Liver (tissue), 9 donors: ENCODE measurements around the gene TPRG1L. TPM values are rescaled to one million over a fixed set of nuclear protein-coding genes. Genes with fewer than 3 reads are reported as not detected.
"Not testable (repeated sequence)": the region's sequence is repeated elsewhere in the genome, so short reads cannot be mapped to it uniquely, and the experiment has no call there.

Experiments
- DNase-seq: peaks from one replicate; pipeline ENCODE4 v3.0.0-alpha.2; 2017; ENCODE audit warnings: low spot score
- H3K27ac ChIP-seq, 2 donors: one replicate each; pipeline ENCODE4 v1.7.0; 2013; ENCODE audit warnings: inconsistent platforms in 2 of 2, low read length in 2 of 2, control low read depth in 1 of 2, low read depth in 1 of 2, mild to moderate bottlenecking in 1 of 2
- H3K27me3 ChIP-seq, 4 donors: one replicate each; pipeline versions ENCODE4 v1.6.1 to v1.7.0; 2013; ENCODE audit warnings: low read length in 3 of 4, inconsistent platforms in 1 of 4, mild to moderate bottlenecking in 1 of 4, moderate library complexity in 1 of 4; ENCODE audit not compliant: control insufficient read depth in 4 of 4, insufficient read depth in 4 of 4
- H3K36me3 ChIP-seq, 4 donors: one replicate each; pipeline versions ENCODE4 v1.6.1 to v1.7.0; 2013; ENCODE audit warnings: low read length in 3 of 4, mild to moderate bottlenecking in 3 of 4, low read depth in 1 of 4, moderate library complexity in 1 of 4; ENCODE audit not compliant: control insufficient read depth in 4 of 4, insufficient read depth in 3 of 4
- H3K4me1 ChIP-seq, 4 donors: one replicate each; pipeline versions ENCODE4 v1.6.1 to v1.7.0; 2013; ENCODE audit warnings: low read length in 3 of 4, mild to moderate bottlenecking in 3 of 4, moderate library complexity in 1 of 4; ENCODE audit not compliant: control insufficient read depth in 4 of 4, insufficient read depth in 4 of 4
- H3K4me3 ChIP-seq, 3 donors: one replicate each; pipeline versions ENCODE4 v1.6.1 to v1.7.0; 2013; ENCODE audit warnings: low read length in 3 of 3, control low read depth in 1 of 3, low read depth in 1 of 3, mild to moderate bottlenecking in 1 of 3
- H3K9ac ChIP-seq, 2 donors: one replicate each; pipeline ENCODE4 v1.7.0; 2013; ENCODE audit warnings: low read length in 2 of 2, mild to moderate bottlenecking in 2 of 2, moderate library complexity in 2 of 2, control low read depth in 1 of 2, low read depth in 1 of 2
- H3K9me3 ChIP-seq, 4 donors: one replicate each; pipeline versions ENCODE4 v1.6.1 to v1.7.0; 2013; ENCODE audit warnings: low read length in 3 of 4; ENCODE audit not compliant: control insufficient read depth in 4 of 4
- ATF3 ChIP-seq: IDR thresholded peaks from 2 replicates; pipeline ENCODE4 v1.6.1; 2016; ENCODE audit warnings: antibody characterized with exemption
- EGR1 ChIP-seq, 2 donors: IDR thresholded peaks; 2 replicates each; pipeline ENCODE4 v1.6.1; 2016 to 2018; ENCODE audit warnings: antibody characterized with exemption in 2 of 2, low read depth in 2 of 2
- FOXA1 ChIP-seq: IDR thresholded peaks from 2 replicates; pipeline ENCODE4 v1.6.1; 2016; ENCODE audit warnings: antibody characterized with exemption
- FOXA2 ChIP-seq: IDR thresholded peaks from 2 replicates; pipeline ENCODE4 v1.6.1; 2016; ENCODE audit warnings: antibody characterized with exemption
- GABPA ChIP-seq, 2 donors: IDR thresholded peaks in 1 of 2; conservative IDR thresholded peaks in 1 of 2; 2 replicates each; pipeline ENCODE4 v1.6.1; 2016; ENCODE audit warnings: antibody characterized with exemption in 2 of 2, mild to moderate bottlenecking in 1 of 2, moderate library complexity in 1 of 2
- HNF4A ChIP-seq, 2 donors: conservative IDR thresholded peaks; 2 replicates each; pipeline ENCODE4 v1.6.1; 2016; ENCODE audit warnings: antibody characterized with exemption in 2 of 2, mild to moderate bottlenecking in 2 of 2
- HNF4G ChIP-seq: IDR thresholded peaks from 2 replicates; pipeline ENCODE4 v1.6.1; 2016; ENCODE audit warnings: antibody characterized with exemption
- JUND ChIP-seq, 2 donors: IDR thresholded peaks; 2 replicates each; pipeline ENCODE4 v1.6.1; 2016; ENCODE audit warnings: antibody characterized with exemption in 2 of 2
- MAX ChIP-seq: IDR thresholded peaks from 2 replicates; pipeline ENCODE4 v1.6.1; 2016; ENCODE audit warnings: antibody characterized with exemption
- NR2F2 ChIP-seq: IDR thresholded peaks from 2 replicates; pipeline ENCODE4 v1.6.1; 2016; ENCODE audit warnings: antibody characterized with exemption
- RAD21 ChIP-seq, 2 donors: IDR thresholded peaks; 2 replicates each; pipeline ENCODE4 v1.6.1; 2016; ENCODE audit warnings: antibody characterized with exemption in 2 of 2, mild to moderate bottlenecking in 2 of 2
- REST ChIP-seq: IDR thresholded peaks from 2 replicates; pipeline ENCODE4 v1.6.1; 2016; ENCODE audit warnings: antibody characterized with exemption, mild to moderate bottlenecking
- RXRA ChIP-seq, 2 donors: IDR thresholded peaks; 2 replicates each; pipeline ENCODE4 v1.6.1; 2017 to 2018; ENCODE audit warnings: antibody characterized with exemption in 2 of 2, mild to moderate bottlenecking in 1 of 2
- SP1 ChIP-seq: IDR thresholded peaks from 2 replicates; pipeline ENCODE4 v1.6.1; 2018; ENCODE audit warnings: antibody characterized with exemption, mild to moderate bottlenecking
- TAF1 ChIP-seq: conservative IDR thresholded peaks from 2 replicates; pipeline ENCODE4 v1.6.1; 2016; ENCODE audit warnings: antibody characterized with exemption, mild to moderate bottlenecking
- YY1 ChIP-seq: IDR thresholded peaks from 2 replicates; pipeline ENCODE4 v1.6.1; 2016; ENCODE audit warnings: antibody characterized with exemption, mild to moderate bottlenecking
- ZBTB33 ChIP-seq: IDR thresholded peaks from 2 replicates; pipeline ENCODE4 v1.6.1; 2016; ENCODE audit warnings: antibody characterized with exemption
- WGBS: extraction: QIAGEN DNeasy Blood & Tissue Kit; methylation state at CpG from one replicate; pipeline ENCODE4 v1.1.7; 2013; 5-methylcytosine and 5-hydroxymethylcytosine counted together
- polyA plus RNA-seq, 2 donors: library from polyadenylated mRNA; stranded (reverse) in 1 of 2; unstranded in 1 of 2; fragments of 200-250 nt in 1 of 2; fragments of >200 nt in 1 of 2; fragmentation: Nextera tagmentation in 1 of 2; extraction: Ambion mirVana in 1 of 2; gene quantifications; one replicate each; pipeline versions ENCODE4 v1.2.1 to v1.2.3, GENCODE V29; 2013 to 2015
- total RNA-seq, 2 donors: library from RNA; depleted of rRNA; stranded (reverse); fragments of >200 nt; gene quantifications; one replicate each; pipeline ENCODE4 v1.2.3, GENCODE V29; 2014
- donor health status: healthy.
- donor health status: healthy.
- donor health status: healthy.
- donor health status: healthy.
- donor health status: healthy.

The TPRG1L gene
- total RNA-seq (10 to 100 TPM; 29.3 to 42.5 TPM), polyA plus RNA-seq (10 to 100 TPM; 45.3 to 51.0 TPM)

GRCh38 chr1:3624200-3625136, at the start of gene TPRG1L:
TSS of gene TPRG1L (plus strand) at chr1:3625015. CDS start at chr1:3625073, 58 bp downstream.
- Histone ChIP-seq H3K27me3 (no peaks in the 10 kb centered on the region), H3K4me3 (peak within 1 kb of the TSS; percentile 71 to 96 (median 84)), H3K36me3 (peaks cover 10 to 21% (median 18%) of the 10 kb centered on the region in 4 donors), H3K4me1 (peaks cover 9 to 39% (median 33%) of the 10 kb centered on the region in 4 donors), H3K9ac (peak within 1 kb of the TSS; percentile 52 to 60), H3K27ac (peak within 1 kb of the TSS; percentile 59 to 78), H3K9me3 (no peaks in the 10 kb centered on the region)
- DNase-seq = peak; percentile 99
- TF ChIP-seq SP1 (peak; percentile 66), EGR1 (IDR thresholded peaks at IDR 0.05; ENCODE audit: low read depth in 2 of 2) (no peak), GABPA (IDR thresholded peaks at IDR 0.05 in 1 of 2, conservative IDR thresholded peaks at IDR 0.05 in 1 of 2) (peak; percentile 89 to 97), FOXA1 (peak; percentile 98), RAD21 (IDR thresholded peaks at IDR 0.05) (no peak), ZBTB33 (no peak), FOXA2 (peak; percentile 99)
- under 1% methylated on average over 108 of the region's 108 CpGs for WGBS

- not testable (repeated sequence) for DNase-seq, H3K9me3 ChIP-seq, H3K27me3 ChIP-seq, H3K27ac ChIP-seq, H3K9ac ChIP-seq, H3K4me1 ChIP-seq, H3K4me3 ChIP-seq, H3K36me3 ChIP-seq
- WGBS = 80% methylated on average over 6 of the region's 6 CpGs
Measured at GRCh38 chr1:3575515-3575914, 49.3 kb upstream of the TPRG1L start.

DNA sequence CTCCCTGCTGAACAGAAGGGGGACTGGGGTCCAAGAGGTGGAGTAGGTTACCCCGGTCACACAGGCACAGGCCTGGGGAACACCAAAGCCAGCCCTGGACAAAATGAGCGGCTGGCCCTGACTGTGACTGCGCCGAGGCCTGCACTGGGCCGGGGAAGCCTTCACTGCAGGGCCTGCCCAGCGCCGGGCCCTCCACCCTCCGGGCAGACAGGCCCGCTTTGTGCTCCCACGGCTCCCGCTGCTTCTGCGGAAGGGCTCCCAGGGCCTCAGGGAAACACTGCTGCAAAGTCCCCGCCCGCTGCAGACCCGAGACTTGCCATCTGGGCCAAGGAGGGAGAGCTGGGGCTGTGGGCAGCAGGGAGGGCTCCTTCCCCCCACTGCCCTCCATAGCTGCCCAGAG, 48.8 kb upstream of the TPRG1L start:
- Histone ChIP-seq H3K27me3 (no peaks in the 10 kb centered on the region), H3K4me3 (no peak overlapping the region), H3K9ac (no peak overlapping the region), H3K36me3 (no peaks in the 10 kb centered on the region), H3K4me1 (no peaks in the 10 kb centered on the region), H3K27ac (no peak overlapping the region), H3K9me3 (no peaks in the 10 kb centered on the region)
- WGBS = 98% methylated on average over 15 of the region's 15 CpGs
- no peak for DNase-seq
- TF ChIP-seq HNF4G (no peak), GABPA (IDR thresholded peaks at IDR 0.05 in 1 of 2, conservative IDR thresholded peaks at IDR 0.05 in 1 of 2) (no peak), JUND (IDR thresholded peaks at IDR 0.05) (no peak), HNF4A (conservative IDR thresholded peaks at IDR 0.05) (no peak), TAF1 (no peak), ZBTB33 (no peak), NR2F2 (no peak), ATF3 (no peak), FOXA2 (no peak), REST (no peak), SP1 (no peak), YY1 (no peak), FOXA1 (no peak), MAX (no peak), RAD21 (IDR thresholded peaks at IDR 0.05) (no peak), EGR1 (IDR thresholded peaks at IDR 0.05; ENCODE audit: low read depth in 2 of 2) (no peak), RXRA (IDR thresholded peaks at IDR 0.05) (no peak)
